HPDE6-E6E7 (cell line): ENCODE data around the gene CT47C1.

ENCODE experiments used
- DNase-seq: peaks from one replicate; pipeline ENCODE4 v3.0.0; 2011; ENCODE audit warnings: missing footprints; ENCODE audit errors: extremely low spot score

CT47C1 gene

DNA sequence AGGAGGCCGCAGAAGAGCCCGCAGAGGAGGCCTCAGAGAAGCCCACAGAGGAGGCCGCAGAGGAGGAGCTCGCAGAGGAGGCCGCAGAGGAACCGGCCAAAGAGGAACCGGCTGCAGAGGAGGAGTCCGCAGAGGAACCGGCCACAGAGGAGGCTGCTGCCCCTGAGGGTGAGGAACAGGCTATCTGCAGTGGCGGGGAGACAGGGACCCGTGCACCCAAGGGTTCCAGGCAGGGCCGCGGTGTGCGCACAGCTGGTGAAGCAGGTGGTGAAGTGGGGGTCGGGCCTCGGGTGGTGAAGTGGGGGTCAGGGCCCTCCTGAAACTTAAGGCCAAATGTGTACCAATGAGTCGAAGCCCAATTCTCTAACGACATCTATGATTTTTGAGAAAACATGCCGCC is 1.1 kb downstream of the CT47C1 start:
- DNase-seq: no peak

DNA sequence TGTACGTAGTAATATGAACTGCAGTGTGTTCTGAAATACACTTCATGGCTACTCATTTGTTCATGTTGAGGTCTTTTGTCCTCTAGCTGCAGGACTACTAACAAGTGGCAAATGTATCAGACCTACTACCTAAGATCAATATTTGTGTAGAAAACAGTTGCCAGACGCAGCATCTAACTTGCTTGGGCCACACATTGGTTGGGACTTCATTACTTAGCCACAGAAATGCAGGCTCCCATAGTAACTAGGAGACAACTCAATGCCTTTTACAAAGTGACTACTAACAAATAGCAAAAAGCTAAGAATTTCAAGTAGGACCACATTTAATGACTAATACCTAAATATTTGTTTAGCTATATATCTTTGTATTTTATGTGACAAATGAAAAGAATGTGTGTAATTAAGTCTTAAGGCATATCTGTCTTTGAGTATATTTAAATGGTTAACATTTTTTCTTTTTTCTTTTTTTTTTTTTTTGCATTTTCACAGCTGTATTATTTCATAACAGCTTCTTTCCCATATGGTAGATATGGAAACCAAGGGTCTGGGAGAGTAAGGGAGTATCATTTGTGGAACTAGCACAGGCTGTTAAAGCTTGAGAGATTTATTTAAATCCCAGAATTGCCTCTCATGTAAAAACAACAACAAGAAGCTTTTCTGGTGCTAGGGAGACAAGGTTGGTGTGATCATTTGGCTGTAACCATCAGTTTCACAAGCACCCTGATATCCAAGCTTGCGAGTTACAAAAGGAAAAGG is 2.7 kb downstream of the CT47C1 start:
- no peak for DNase-seq

DNA sequence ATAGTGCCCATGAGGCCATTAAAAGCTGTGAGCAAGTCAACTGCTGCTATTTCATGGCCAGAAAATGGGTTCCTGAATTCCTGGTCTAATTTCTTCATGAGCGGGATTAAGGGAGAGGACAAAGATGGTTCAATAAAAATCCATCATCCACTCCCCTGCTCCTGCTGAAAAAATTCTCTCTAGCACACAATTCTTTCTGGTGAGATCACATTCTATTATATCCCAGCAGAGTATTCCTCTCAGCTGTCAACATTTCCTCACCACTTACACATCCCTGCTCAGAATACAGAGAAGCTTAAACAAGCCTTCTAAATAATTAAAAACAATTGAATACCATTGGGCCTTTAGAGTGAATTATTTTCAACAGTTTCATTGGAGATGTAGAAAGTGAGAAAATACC is 9.5 kb downstream of the CT47C1 start:
- DNase-seq: no peak

DNA sequence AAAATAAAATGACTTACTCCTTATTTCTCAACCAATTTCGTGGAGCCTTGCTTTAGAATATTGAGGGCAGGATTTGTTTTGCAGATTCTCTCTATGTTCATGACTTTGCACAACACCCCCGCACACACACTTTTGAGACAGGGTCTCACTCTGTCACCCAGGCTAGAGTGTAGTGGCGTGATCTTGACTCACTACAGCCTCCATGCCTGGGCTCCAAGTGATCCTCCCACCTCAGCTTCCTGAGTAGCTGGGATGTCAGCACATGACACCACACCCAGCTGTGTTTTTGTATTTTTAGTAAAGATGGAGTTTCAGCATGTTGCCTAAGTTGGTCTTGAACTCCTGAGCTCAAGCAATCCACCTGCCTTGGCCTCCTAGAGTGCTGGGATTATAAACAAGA is 12.0 kb downstream of the CT47C1 start:
- no peak for DNase-seq

DNA sequence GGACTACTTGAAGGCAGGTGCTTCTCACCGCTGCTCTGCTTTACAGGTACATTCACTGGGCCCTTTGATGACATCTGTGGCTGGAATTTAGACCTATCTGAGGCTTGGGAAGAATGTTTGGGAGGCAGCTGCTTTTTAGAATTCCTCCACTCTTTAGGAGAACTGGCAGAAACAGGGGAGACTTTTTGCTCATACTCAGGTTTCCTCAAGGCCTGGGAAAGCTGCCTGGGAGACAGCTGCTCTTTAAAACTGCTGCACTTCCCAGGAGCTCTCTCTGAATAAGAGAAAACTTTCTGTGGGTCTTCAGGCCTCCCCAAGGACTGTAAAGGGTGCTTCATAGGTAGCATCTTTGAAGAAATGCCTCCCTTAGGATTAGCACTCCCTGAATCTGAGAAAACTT is 14.3 kb downstream of the CT47C1 start:
- no peak for DNase-seq

DNA sequence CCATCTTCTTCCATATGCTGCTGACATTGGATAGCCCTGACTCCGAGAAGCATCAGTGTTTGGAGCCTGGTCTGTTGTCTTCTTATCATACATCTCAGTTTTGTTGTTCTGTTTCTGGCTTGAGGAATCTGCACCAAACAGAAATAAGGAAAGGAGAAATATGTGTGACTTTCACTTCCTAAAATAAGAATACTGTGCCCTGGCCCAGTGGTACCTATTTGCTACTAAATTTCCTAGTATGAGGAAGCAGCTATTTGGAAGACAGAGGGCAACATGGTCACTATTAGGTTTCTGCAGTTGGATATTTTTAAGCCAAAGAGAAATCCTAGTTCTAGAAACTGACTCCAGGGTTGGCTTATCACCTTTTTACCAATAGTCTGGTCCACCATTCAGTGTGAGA is 16.8 kb downstream of the CT47C1 start:
- no peak for DNase-seq

DNA sequence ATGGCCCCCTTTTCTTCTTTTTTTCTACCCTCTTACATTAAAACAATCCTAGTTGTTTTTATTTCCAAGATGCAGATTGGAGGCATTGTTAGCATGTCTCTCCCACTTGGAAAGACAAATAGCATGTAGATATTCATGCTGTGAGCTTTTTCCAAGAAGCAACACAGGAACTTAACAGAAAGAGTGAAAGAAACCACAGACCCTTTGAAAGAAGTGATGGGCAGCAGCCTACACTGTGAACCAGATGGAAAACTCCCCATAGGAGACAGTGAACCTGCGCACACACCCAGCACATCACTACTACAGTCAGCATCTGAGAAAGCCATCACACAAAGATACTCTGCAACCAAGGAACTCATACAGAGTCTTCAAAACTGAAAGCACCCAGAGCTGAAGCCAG is 17.8 kb downstream of the CT47C1 start:
- DNase-seq: no peak

DNA sequence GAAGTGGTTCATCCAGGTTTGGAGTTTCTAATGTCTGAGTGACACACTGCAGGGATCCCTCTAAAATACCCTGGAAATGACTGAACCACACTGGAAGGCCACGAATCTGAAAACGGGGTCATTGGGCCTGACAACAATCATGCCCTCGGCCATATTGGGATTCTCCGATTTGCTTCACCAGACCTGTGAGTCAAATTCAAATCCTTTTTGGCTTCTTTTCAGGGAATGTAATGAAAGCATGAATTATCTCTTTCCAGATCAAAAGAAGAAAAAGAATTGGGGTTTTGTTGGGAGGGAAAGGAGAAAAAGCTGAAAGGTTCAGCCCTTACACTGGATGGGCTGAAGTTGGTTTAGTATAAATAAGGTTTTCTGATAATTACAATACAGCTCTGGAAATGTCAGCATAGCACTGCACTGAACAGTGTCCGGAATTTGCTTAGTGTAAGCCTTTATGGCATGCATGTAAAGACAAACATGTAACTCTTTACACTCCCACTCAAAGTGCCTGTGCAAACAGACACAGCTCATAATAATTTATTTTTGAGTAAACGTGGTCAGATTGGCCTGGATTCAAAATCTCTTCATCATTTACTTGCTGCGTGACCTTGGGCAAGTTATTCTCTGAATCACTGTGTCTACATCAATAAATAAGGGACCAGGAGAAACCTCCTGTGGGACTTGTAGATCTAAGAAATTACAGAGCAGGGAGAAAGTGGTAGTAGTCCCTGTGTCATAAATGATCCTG is 21.4 kb downstream of the CT47C1 start:
- no peak for DNase-seq

DNA sequence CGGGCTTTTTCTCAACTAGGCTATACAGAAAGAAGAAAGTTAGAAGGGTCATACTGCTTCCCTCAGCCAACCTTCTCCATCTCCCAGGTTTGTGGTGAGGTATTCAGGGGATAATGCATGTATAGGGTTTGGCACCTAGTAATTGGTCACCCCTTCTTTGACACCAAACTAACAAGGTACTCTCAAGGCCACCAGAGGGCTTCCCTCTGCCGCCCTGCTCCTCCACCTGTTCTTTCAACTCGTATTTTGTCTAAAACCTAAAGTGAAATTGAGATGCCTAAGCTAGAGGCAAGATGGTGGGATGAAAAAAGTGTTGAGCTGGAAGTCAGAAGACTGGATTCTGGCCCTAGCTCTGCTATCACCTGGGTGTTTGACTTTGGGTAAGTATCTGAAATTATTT is 22.0 kb downstream of the CT47C1 start:
- DNase-seq: no peak

DNA sequence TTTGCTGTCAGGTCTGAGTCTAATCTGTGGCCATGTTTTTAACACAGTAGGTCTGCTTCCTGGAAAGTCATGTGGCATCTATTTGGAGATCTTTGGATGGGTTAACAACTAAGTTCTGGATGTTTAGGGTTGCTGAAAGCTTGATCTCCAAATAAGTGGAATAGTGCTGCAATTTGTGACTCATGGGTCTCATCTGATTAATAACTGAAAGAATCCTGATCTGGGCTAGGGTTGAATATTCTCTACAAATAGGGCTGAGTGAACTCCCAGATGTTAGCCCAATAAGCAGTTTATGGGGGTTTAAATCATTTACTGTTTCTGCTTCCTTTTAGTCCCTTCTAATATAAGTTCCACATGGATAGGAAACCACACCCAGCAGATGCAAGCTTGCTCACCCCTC is 23.1 kb downstream of the CT47C1 start:
- no peak for DNase-seq

DNA sequence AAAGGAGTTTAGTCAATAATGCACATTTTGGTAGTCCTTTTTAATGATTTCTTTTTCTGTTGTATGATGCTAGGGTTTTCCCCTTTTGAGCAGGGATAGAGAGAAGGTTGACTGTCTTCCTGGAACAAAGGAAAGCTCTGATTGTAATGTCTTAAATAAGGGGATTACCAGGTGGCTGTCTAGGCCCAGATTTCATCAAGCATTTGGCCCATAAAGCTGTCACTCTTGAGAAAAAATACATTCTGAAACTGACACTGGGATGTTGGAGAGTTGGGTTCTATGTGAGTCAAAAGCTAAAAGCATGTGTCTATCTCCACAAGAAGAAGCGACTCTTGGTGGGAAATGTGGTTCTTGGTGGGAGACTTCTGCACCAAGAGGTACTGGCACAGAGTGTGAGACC is 28.4 kb downstream of the CT47C1 start:
- no peak for DNase-seq

DNA sequence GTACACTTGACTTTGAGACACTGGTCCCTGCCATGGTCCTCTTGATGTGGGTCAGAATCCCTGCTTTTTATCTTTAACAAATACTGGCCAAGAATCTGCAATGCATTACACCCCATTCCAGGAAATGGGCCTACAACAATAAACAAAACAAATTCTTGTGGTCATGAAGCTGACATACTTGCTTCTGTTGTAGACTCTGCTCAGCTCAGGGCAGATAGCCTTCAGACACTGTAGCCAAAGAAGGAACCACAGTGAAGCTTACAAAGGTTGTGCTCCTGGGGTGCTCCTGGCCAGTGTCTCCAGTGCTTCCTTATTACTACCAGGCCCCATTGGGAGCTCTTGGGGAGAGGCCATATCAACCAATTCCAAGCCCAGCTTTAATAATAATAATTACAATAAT is 33.0 kb downstream of the CT47C1 start:
- DNase-seq: no peak

DNA sequence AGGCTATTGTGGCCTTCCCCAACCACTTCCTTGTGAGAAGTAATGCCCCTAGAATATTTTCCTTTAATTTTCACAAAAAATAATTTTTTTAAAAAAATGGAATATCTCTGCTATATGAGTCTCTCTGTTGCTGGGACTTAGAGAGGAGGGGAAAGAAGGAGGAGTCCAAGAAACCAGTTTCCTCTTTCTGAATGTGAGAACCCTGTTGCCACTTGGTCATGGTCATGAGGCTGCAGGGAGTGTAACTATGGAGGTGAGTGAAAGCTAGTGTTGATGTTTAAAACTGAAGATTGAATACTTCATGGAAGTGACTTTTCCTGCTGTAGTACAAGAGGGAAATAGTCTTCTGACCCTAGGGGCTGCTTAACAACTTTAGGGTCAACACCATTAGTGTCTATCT is 34.4 kb downstream of the CT47C1 start:
- no peak for DNase-seq

DNA sequence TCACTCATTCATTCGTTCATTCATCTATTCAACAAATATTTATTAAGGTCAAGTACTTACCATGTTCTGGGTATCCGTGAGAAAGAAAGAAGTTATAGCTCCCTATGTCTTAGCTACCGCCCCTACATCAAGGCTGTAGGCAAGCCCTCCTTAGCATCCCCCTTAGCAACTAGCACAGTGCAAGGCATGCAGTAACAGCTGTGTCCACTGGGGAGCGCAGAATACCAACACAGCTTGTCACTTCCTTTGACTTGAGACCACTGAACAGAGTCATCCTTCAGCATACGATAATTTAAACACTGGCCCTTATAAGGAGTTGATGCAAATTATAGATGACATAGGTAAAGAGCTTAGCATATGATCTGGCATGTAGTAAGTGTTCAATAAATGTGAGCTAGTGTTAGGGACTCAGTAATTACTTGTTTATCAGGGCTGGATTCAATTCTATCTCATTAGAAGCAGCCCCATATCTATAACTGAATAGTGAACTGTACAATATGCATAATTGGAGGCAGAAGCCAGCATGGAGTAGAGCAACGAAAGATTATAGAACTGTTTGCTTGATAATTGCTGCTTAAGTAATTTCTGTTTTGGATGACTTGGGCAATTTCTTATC is 46.1 kb downstream of the CT47C1 start:
- DNase-seq: peak; percentile 14

DNA sequence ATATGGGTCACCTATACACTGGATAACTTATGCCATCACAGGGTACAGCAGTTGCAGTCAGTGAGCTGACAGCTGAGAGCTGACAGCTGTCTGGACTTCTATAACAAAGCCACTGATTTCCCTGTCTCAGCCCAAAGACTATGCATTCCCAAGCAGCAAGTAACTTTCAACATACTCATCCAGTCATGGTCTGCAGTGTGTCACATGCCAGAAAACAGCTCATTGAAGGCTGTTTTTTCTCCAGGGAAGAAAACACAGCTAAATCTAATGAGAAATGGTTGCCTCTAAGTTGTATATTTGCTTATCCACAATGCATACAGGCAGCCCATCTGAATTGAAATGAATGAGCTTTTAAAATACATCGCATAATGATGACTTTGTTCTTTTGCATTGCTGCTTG is 48.5 kb downstream of the CT47C1 start:
- no peak for DNase-seq
